Stimulated activated naive CD8-positive, alpha-beta T cell treated with anti-CD3 and anti-CD28 coated beads, Interleukin-15, Interleukin-2, amounts not matched to agents 100 ng/mL and 50 ng/mL, for 24 hours (primary cell): Measurements from ENCODE around the gene CDC20.
"Not testable (repeated sequence)": the region's sequence is repeated elsewhere in the genome, so short reads cannot be mapped to it uniquely, and the experiment has no call there.

Experiments used
- H3K27ac Mint-ChIP-seq: one replicate; pipeline ENCODE4 v1.8.0; 2021; ENCODE audit warnings: mild to moderate bottlenecking, mixed read lengths
- H3K27me3 Mint-ChIP-seq: one replicate; pipeline ENCODE4 v1.8.0; 2021; ENCODE audit warnings: mixed read lengths
- H3K36me3 Mint-ChIP-seq: one replicate; pipeline ENCODE4 v1.8.0; 2021; ENCODE audit warnings: low read depth, mixed read lengths
- H3K4me1 Mint-ChIP-seq: one replicate; pipeline ENCODE4 v1.8.0; 2021; ENCODE audit warnings: low read depth, mixed read lengths
- H3K4me3 Mint-ChIP-seq: one replicate; pipeline ENCODE4 v1.8.0; 2021; ENCODE audit warnings: mild to moderate bottlenecking, mixed read lengths
- H3K9me3 Mint-ChIP-seq: one replicate; pipeline ENCODE4 v1.8.0; 2021; ENCODE audit warnings: mixed read lengths

CDC20 gene

DNA sequence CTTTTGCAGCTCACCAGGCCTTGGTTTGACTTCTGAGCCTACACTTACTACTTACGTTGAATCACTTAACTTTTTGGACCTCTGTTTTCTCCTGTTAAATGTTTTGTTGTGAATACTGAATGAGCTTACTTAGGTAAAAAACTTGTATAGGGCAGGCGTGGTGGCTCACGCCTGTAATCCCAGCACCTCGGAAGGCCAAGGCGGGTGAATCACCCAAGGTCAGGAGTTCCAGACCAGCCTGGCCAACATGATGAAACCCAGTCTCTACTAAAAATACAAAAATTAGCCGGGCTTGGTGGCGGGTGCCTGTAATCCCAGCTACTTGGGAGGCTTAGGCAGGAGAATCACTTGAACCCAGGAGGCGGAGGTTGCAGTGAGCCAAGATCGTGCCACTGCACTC, 41.7 kb downstream of the CDC20 start:
- not testable (repeated sequence) for H3K27ac Mint-ChIP-seq, H3K9me3 Mint-ChIP-seq, H3K4me3 Mint-ChIP-seq, H3K4me1 Mint-ChIP-seq, H3K27me3 Mint-ChIP-seq
- H3K36me3 Mint-ChIP-seq = peaks cover 41% of the 10 kb centered on the region

DNA sequence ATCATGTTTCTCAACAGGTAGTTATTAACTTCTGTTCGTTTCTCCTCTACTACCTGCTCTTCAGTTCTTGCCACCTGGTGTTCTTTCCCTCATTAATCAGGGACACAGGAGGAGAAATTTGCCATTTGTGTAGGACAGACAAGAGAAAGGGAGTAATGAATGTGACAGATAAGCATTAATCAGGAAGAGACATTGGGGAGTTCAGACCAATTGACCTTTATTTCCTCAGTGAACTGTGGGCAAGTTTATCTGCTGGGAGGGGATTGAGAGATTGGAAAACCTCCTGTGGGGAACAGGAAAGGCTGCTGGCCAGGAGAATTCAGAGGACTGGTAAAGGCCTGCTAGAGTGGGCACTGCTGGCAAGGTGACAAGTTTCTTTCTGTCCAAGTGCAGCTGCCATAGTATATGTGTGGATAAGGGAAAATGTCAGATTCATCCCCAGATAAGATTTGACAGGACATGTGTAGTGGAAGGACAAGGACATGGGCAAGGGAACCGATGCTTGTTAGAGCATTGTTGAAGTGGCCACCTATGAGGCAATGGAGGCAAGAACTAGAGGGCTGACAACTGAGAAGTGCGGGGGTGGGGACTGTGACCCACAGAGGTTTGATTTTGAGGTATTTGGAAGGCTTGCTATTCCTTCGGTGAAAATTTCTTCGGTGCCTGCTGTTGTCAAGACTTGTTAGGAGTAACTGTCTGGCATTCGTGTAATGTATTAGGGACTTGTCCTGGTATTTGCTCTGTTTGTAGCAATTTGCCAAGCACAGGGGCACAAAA, 43.5 kb downstream of the CDC20 start:
- Mint-ChIP-seq H3K4me3 (no peak overlapping the region), H3K27ac (no peak overlapping the region), H3K36me3 (peaks cover 44% of the 10 kb centered on the region), H3K27me3 (no peaks in the 10 kb centered on the region), H3K9me3 (no peaks in the 10 kb centered on the region), H3K4me1 (no peaks in the 10 kb centered on the region)

DNA sequence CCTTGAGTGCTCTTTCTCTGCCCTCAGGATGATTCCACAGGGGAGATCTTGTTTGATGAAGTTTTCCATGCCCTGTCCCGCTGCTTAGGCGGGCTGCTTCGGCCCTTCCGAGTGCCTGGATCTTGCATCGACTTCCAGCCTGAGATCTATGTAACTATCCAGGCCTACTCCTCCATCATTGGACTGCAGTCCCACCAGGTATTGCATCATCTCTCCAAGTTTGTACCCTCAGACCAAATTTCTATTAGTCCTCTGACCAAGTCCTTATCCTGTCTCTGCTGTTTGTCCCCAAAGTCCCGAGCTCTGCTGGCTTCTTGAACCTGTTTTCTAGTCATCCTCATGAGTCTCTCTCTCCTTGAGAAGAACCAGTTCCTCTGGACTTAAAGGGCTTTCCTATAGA, 45.6 kb downstream of the CDC20 start:
- peaks cover 52% of the 10 kb centered on the region for H3K36me3 Mint-ChIP-seq
- no peak overlapping the region for H3K4me3 Mint-ChIP-seq
- no peaks in the 10 kb centered on the region for H3K27me3 Mint-ChIP-seq
- H3K4me1 Mint-ChIP-seq = no peaks in the 10 kb centered on the region
- H3K9me3 Mint-ChIP-seq = no peaks in the 10 kb centered on the region
- peak overlapping the region; percentile 29 for H3K27ac Mint-ChIP-seq

DNA sequence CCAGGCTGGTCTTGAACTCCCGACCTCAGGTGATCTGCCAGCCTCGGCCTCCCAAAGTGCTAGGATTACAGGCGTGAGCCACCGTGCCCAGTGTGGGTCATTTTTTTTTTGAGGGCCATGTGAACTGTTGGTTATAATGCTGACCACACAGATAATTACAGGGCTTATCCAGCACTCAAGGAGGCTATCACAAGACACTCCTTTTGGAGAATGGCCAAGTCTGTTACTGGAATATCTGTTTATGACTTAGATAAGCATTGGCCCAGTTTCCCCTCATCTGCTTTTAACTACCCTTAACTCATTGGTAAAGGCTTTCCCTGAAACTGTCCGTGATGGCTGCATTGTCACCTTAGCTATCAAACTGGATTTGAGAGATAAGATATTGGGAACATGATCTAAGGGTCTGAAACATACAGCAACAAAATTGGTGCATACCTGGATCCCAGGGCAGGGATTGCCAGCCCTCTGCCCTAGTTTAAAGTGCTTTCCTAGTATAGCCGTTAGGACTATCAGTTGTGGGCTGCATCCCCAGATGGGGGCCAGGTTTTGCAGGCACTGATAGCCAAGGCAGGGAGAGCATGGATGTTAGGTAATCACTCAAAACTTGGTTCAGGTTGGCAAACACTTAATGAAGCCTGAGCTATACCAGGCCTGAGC, 46.6 kb downstream of the CDC20 start:
- Mint-ChIP-seq H3K9me3 (no peaks in the 10 kb centered on the region), H3K27me3 (no peaks in the 10 kb centered on the region), H3K36me3 (peaks cover 56% of the 10 kb centered on the region)

DNA sequence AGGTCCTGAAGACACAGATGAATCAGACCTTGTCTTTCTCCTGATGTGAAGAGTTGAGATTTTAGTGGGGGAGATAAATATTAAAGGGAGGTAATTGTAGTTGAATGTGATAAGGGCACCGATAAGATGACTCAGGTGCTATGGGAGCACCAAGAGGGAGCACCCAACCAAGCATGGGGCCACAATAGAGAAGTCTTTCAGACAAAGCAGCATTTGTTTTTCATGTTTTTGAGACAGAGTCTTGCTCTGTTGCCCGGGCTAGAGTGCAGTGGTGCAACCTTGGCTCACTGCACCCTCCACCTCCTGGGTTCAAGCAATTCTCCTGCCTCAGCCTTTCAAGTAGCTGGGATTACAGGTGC, 47.1 kb downstream of the CDC20 start:
- peaks cover 54% of the 10 kb centered on the region for H3K36me3 Mint-ChIP-seq
- H3K4me1 Mint-ChIP-seq = no peaks in the 10 kb centered on the region
- no peaks in the 10 kb centered on the region for H3K27me3 Mint-ChIP-seq
- no peak overlapping the region for H3K27ac Mint-ChIP-seq
- no peaks in the 10 kb centered on the region for H3K9me3 Mint-ChIP-seq
- no peak overlapping the region for H3K4me3 Mint-ChIP-seq

More for the DNA sequence above, 46.6 kb downstream of the CDC20 start:
- Mint-ChIP-seq H3K27ac (no peak overlapping the region), H3K4me3 (no peak overlapping the region), H3K4me1 (no peaks in the 10 kb centered on the region)

DNA sequence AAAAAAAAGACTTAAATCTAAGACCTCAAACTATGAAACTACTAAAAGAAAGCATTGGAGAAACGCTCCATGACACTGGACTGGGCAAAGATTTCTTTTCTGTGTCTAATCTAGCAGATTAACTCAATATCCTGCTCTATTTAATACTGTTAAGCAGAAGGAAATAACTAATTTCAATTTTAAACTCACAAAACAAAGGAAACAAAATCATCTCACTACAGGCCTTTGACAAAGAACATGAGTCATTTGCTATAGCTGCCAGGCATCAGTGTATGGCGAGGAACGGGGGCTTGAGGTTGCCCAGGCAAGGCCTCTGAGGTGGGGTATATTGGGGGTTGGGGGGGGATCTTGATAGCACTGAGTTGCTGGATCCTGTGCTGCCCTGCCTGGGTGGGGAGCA, 51.8 kb downstream of the CDC20 start:
- peaks cover 53% of the 10 kb centered on the region for H3K36me3 Mint-ChIP-seq
- no peaks in the 10 kb centered on the region for H3K9me3 Mint-ChIP-seq
- H3K4me1 Mint-ChIP-seq = no peaks in the 10 kb centered on the region
- H3K27me3 Mint-ChIP-seq = no peaks in the 10 kb centered on the region
- no peak overlapping the region for H3K4me3 Mint-ChIP-seq
- H3K27ac Mint-ChIP-seq = no peak overlapping the region
